HepG2 (cell line): ENCODE data around the gene NABP1. TPM values are rescaled to one million over a fixed set of nuclear protein-coding genes. Genes with fewer than 3 reads are reported as not detected.

ENCODE experiments used
- ATAC-seq: fragments of 200-7000 bp; cut with Tn5 transposase; 3 replicates; pipeline ENCODE4 v1.9.1; 2020; ENCODE audit warnings: mild to moderate bottlenecking, moderate library complexity
- BruUV-seq: library from RNA; stranded (reverse); fragments of 400-500 nt; replicated peaks from 2 replicates; lab custom pipeline; 2021; lab: Mats Ljungman, UMichigan
- CTCF ChIA-PET: fragments of 300-600 bp; formaldehyde crosslinking; extraction: SDS; loops from one replicate; lab custom pipeline; 2021; ENCODE audit warnings: low total read pairs, inconsistent platforms, low intra/inter-chr PET ratio; lab: Yijun Ruan, JAX
- POLR2A ChIA-PET: fragments of 350-600 bp; sonication (Branson Sonifier 250); formaldehyde crosslinking; loops from one replicate; lab custom pipeline; 2020; ENCODE audit warnings: antibody characterized with exemption, inconsistent platforms; lab: Yijun Ruan, JAX
- DNase-seq: peaks from one replicate; pipeline ENCODE4 v3.0.0-alpha.2; 2015; ENCODE audit warnings: low spot score
- FAIRE-seq: peaks from 3 replicates; lab custom pipeline; 2011; peaks lifted over from hg19 to GRCh38; lab: Jason Lieb, UNC
- H2AFZ ChIP-seq: one replicate; pipeline ENCODE4 v1.6.1; 2011; ENCODE audit warnings: low read length, inconsistent platforms
- H3K27ac ChIP-seq: fragments of 300-600 bp; 3 replicates; pipeline ENCODE4 v1.8.0; 2011; ENCODE audit warnings: mixed run types, mild to moderate bottlenecking, mixed read lengths, low read length, inconsistent platforms; ENCODE audit not compliant: insufficient read depth; ENCODE audit errors: extremely low read length
- H3K27me3 ChIP-seq, 2 experiments: fragments of 200-600 bp in 1 of 2; 2 replicates in 1 of 2; 3 replicates in 1 of 2; pipeline versions ENCODE4 v1.6.0 to v1.8.0; 2011; ENCODE audit warnings: low read length in 2 of 2, mild to moderate bottlenecking in 2 of 2, moderate library complexity in 2 of 2, inconsistent platforms in 1 of 2; ENCODE audit not compliant: insufficient read depth in 2 of 2, control insufficient read depth in 1 of 2
- H3K36me3 ChIP-seq, 2 experiments: fragments of 200-600 bp in 1 of 2; replicated peaks in 1 of 2; 2 replicates in 1 of 2; 3 replicates in 1 of 2; pipeline versions ENCODE4 v1.5.1 to v1.8.0; 2011; ENCODE audit warnings: low read length in 2 of 2, inconsistent platforms in 1 of 2; ENCODE audit not compliant: insufficient read depth in 2 of 2, control insufficient read depth in 1 of 2
- H3K4me1 ChIP-seq: 2 replicates; pipeline ENCODE4 v1.5.1; 2012; ENCODE audit warnings: low read length, inconsistent platforms; ENCODE audit not compliant: insufficient read depth
- H3K4me2 ChIP-seq: 2 replicates; pipeline ENCODE4 v1.6.0; 2011; ENCODE audit warnings: low read depth, low read length, inconsistent platforms
- H3K4me3 ChIP-seq, 3 experiments: fragments of 200-600 bp in 1 of 3; sonication (generic), shearing (Covaris generic) in 1 of 3; replicated peaks in 1 of 3; 2 replicates each; pipeline ENCODE4 v1.5.1; 2011 to 2016; ENCODE audit warnings: low read length in 3 of 3, inconsistent platforms in 2 of 3, low read depth in 2 of 3, mild to moderate bottlenecking in 2 of 3, control low read depth in 1 of 3, mixed read lengths in 1 of 3; ENCODE audit not compliant: insufficient read depth in 1 of 3
- H3K79me2 ChIP-seq: one replicate; pipeline ENCODE4 v1.6.1; 2011; ENCODE audit warnings: low read length, inconsistent platforms; ENCODE audit not compliant: insufficient read depth
- H3K9ac ChIP-seq: 2 replicates; pipeline ENCODE4 v1.6.0; 2011; ENCODE audit warnings: mild to moderate bottlenecking, low read depth, low read length, inconsistent platforms; ENCODE audit not compliant: insufficient read depth
- H3K9me3 ChIP-seq: 2 replicates; pipeline ENCODE4 v1.5.1; 2012; ENCODE audit warnings: mild to moderate bottlenecking, low read length
- H4K20me1 ChIP-seq: 2 replicates; pipeline ENCODE4 v1.6.0; 2011; ENCODE audit warnings: inconsistent platforms, mild to moderate bottlenecking, low read length, moderate library complexity; ENCODE audit not compliant: insufficient read depth
- BATF2 ChIP-seq: sonication (generic); formaldehyde crosslinking; IDR thresholded peaks from 2 replicates; pipeline ENCODE4 v1.8.0; 2022; ENCODE audit warnings: mild to moderate bottlenecking, missing genetic modification reagents, moderate library complexity
- ONECUT2 ChIP-seq: sonication (generic); formaldehyde crosslinking; IDR thresholded peaks from 2 replicates; pipeline ENCODE4 v1.4.0; 2020; ENCODE audit warnings: missing genetic modification reagents
- SMAD1 ChIP-seq: sonication (generic); formaldehyde crosslinking; IDR thresholded peaks from 2 replicates; pipeline ENCODE4 v1.4.0; 2020; ENCODE audit warnings: missing genetic modification reagents, low read depth, mild to moderate bottlenecking, borderline replicate concordance
- ZBTB2 ChIP-seq: sonication (generic); formaldehyde crosslinking; IDR thresholded peaks from 2 replicates; pipeline ENCODE4 v1.8.0; 2022; ENCODE audit warnings: low read depth, missing genetic modification reagents
- ZBTB38 ChIP-seq: sonication (generic); formaldehyde crosslinking; IDR thresholded peaks from 2 replicates; pipeline ENCODE4 v1.5.1; 2020; ENCODE audit warnings: mild to moderate bottlenecking, missing genetic modification reagents
- ZNF280D ChIP-seq: sonication (generic); formaldehyde crosslinking; IDR thresholded peaks from 2 replicates; pipeline ENCODE4 v1.5.1; 2020; ENCODE audit warnings: mild to moderate bottlenecking, missing genetic modification reagents
- ZNF343 ChIP-seq: sonication (generic); formaldehyde crosslinking; IDR thresholded peaks from 2 replicates; pipeline ENCODE4 v1.4.0; 2020; ENCODE audit warnings: mild to moderate bottlenecking, missing genetic modification reagents
- WGBS: methylation state at CpG from one replicate; pipeline ENCODE4 v1.1.6; 2017; ENCODE audit warnings: low lambda C conversion rate; 5-methylcytosine and 5-hydroxymethylcytosine counted together
- in situ Hi-C: cut with HindIII; loops from 2 replicates; pipeline ENCODE4 v1.10.0; 2017; ENCODE audit warnings: low pct_unique_long_range_greater_than_20kb; ENCODE audit not compliant: extremely low pct_ligation_motif_present
- intact Hi-C: fragments of 100-400 bp; cut with micrococcal nuclease; formaldehyde crosslinking; loops from one replicate; pipeline ENCODE4 v1.10.0; 2022; ENCODE audit not compliant: unreplicated experiment
- polyA plus RNA-seq, 8 experiments: library from polyadenylated mRNA; depleted of rRNA in 3 of 8; stranded (reverse) in 7 of 8; unstranded in 1 of 8; fragments of >200 nt; fragmentation: Illumina TruSeq in 4 of 8; extraction: Trizol in 4 of 8; gene quantifications; 2 replicates each; pipeline versions ENCODE4 v1.2.1 to v1.2.3, GENCODE V29; 2011 to 2016; ENCODE audit warnings: low read depth in 4 of 8, missing spikeins in 1 of 8, mixed read lengths in 1 of 8; ENCODE audit not compliant: insufficient read depth in 1 of 8
- total RNA-seq, 5 experiments: library from RNA; depleted of rRNA; stranded (reverse); fragments of >200 nt; fragmentation: Illumina TruSeq; extraction: Trizol; gene quantifications; 2 replicates each; pipeline ENCODE4 v1.2.3, GENCODE V29; 2016; ENCODE audit warnings: low read depth in 1 of 5

Gene NABP1
- total and polyA plus RNA-seq, 2 of the 13 experiments (the other 11 are each of a cell fraction or from before 2014, with no cell fraction given): 14.9 to 19.8 TPM

GRCh38 chr2:191706791-191707190 is 28.9 kb downstream of the NABP1 start (continued):
- TF ChIP-seq ZNF280D (no peak), ZBTB2 (no peak)

GRCh38 chr2:191707542-191707941 is 29.6 kb downstream of the NABP1 start:
- no peak for ATAC-seq
- CTCF ChIA-PET: no interaction called here
- H3K27ac ChIP-seq: no peak overlapping the region
- no peak for DNase-seq
- no peaks in the 10 kb centered on the region for H3K79me2 ChIP-seq
- FAIRE-seq: no peak
- H3K4me2 ChIP-seq: no peak overlapping the region
- in situ Hi-C loops: no loop called here
- H3K4me3 ChIP-seq: no peak overlapping the region
- POLR2A ChIA-PET: interaction anchor here (1.3 kb wide), 1 partner anchor 30 kb away, joined by 5 read pairs; the partner anchor contains the start of gene NABP1
- intact Hi-C loops: no loop called here
- H2AFZ ChIP-seq: no peak overlapping the region
- no peaks in the 10 kb centered on the region for H3K9me3 ChIP-seq
- 19% methylated on average over 2 of the region's 2 CpGs for WGBS
- no peak overlapping the region for H3K9ac ChIP-seq
- no TSS peak for BruUV-seq
- H4K20me1 ChIP-seq: no peaks in the 10 kb centered on the region
- H3K27me3 ChIP-seq: no peaks in the 10 kb centered on the region
- H3K36me3 ChIP-seq: no peaks in the 10 kb centered on the region
- H3K4me1 ChIP-seq: peaks cover 11% of the 10 kb centered on the region
- TF ChIP-seq SMAD1 (CRISPR knock-in tag) (no peak), ONECUT2 (CRISPR knock-in tag) (no peak), ZNF343 (no peak), BATF2 (CRISPR knock-in tag) (no peak), ZBTB38 (no peak)
